ENCODE results near the gene CABS1.

DNA sequence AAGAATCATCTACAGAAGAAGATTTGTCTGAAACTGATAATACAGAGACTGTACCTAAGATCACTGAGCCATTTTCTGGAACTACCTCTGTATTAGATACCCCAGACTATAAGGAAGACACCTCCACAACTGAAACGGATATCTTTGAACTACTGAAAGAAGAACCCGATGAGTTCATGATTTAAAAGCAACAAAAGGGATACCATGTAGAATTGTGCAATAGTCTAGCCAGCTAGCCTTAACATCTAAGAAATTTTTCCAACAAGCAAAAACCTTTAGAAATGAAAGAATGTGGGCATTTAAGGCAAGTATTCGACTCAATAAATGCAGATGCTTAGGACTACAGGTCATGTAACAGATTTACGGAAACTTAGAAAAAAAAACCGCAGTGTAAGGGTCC lies 1.3 kb downstream of the CABS1 start:
- TF ChIP-seq POLR2AphosphoS5 (IDR thresholded peaks at IDR 0.05; ENCODE audit: low read depth, low read length) (no peak), EZH2phosphoT487 (IDR thresholded peaks at IDR 0.05; ENCODE audit: borderline replicate concordance, low read depth) (no peak)
- TF ChIP-seq, protein P1, sequence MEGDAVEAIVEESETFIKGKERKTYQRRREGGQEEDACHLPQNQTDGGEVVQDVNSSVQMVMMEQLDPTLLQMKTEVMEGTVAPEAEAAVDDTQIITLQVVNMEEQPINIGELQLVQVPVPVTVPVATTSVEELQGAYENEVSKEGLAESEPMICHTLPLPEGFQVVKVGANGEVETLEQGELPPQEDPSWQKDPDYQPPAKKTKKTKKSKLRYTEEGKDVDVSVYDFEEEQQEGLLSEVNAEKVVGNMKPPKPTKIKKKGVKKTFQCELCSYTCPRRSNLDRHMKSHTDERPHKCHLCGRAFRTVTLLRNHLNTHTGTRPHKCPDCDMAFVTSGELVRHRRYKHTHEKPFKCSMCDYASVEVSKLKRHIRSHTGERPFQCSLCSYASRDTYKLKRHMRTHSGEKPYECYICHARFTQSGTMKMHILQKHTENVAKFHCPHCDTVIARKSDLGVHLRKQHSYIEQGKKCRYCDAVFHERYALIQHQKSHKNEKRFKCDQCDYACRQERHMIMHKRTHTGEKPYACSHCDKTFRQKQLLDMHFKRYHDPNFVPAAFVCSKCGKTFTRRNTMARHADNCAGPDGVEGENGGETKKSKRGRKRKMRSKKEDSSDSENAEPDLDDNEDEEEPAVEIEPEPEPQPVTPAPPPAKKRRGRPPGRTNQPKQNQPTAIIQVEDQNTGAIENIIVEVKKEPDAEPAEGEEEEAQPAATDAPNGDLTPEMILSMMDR (IDR thresholded peaks at IDR 0.05): no peak
